ENCODE data around the gene YTHDF1.

Gene YTHDF1

DNA sequence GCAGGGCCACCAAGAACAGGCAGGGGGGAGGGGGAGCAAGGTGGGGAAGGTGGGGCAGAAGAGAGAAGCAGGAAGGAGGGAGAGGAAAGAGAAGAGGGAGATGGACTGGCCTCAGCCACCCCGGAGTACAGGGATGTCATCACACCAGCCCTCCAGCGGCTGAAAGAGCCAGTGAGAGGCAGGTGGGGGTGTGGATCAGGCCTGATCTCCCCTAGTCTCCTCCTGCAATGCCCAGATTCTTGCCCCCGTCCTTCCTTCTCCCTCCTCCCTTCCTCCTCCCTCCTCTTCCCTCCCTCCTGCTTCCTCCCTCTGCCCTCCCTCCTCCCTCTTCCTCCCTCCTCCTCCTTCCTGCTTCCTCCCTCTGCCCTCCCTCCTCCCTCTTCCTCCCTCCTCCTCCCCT lies 61.5 kb downstream of the YTHDF1 start:
- ATAC-seq = no peak

- ATAC-seq = no peak
These were observed 62.4 kb downstream of the YTHDF1 start for GRCh38 chr20:63153254-63154221.

DNA sequence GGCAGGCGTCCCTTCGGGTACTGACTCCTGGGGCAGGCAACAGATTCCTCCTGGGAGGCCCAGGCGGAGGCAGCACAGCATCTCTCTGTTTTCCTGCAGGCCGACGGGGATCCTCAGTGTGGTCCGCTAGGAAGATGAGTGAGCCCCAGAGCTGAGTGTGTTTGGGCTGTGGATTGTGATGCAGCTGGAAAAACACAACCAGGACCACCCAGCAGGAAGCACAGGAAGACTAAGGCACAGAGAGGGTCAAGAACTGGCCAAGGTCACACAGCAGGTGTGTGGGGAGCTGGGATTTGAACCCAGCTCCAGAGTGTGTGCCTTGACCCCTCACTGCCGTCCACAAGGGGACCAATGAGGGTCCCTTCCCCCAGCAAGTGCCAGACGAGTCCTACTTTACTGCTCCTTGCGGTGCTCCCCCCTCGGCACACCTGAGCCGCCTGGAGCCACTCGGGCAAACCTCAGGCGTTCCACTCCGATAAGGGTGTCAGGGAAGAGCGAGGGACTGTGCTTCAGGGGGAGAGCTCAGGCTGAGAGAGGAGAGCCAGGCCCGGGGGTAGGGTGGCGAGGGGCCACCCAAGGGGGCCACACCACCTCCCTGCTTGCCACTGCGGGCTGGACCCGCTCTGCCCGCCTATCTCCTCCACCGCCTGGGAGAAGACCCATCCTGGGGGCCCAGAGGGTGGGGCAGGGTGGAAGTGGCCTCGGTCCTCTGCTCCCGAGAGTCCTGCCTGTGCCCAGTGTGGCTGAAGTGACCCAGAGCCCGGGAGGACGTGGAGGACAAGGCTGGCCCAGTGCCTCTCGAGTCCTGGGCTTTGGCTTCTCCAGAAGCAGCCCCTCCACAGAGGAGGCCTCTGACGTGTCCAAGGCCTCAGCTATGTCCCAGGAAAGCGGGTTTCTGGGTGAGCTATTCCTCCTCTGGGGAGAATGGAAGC lies 63.3 kb downstream of the YTHDF1 start:
- no peak for ATAC-seq

GRCh38 chr20:63151554-63152321 lies 64.2 kb downstream of the YTHDF1 start:
- ATAC-seq = no peak

DNA sequence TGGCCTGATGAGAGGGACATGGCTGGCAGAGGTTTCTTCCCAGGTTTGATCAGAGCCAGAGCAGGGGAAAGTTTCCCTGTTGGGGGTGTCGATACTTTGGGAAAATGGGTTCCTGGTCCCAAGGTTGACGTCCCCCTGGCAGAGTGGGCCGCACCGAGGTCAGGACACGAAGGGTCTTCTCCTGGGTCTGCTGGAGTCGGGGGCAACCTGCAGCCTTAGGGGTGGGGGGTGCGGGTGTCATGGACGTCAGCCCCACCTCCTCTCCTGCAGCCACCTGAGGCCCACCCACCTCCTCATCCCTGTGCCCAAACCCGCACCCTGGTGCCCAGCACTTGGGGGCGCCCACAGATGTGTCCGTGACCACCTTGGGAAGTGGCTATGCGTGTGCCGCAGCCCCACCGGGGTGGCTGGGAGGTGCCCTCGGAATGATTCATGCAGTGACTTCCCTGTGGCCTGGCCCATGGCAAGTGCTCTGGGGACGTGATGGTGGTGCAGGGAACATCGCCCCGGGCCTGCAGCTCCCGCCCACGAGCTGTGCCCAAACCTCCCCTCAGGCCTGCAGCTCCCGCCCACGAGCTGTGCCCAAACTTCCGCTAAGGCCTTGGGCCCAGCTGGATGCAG lies 64.9 kb downstream of the YTHDF1 start:
- no peak for ATAC-seq

- ATAC-seq = no peak
These were observed 65.5 kb downstream of the YTHDF1 start for GRCh38 chr20:63150391-63150898.

DNA sequence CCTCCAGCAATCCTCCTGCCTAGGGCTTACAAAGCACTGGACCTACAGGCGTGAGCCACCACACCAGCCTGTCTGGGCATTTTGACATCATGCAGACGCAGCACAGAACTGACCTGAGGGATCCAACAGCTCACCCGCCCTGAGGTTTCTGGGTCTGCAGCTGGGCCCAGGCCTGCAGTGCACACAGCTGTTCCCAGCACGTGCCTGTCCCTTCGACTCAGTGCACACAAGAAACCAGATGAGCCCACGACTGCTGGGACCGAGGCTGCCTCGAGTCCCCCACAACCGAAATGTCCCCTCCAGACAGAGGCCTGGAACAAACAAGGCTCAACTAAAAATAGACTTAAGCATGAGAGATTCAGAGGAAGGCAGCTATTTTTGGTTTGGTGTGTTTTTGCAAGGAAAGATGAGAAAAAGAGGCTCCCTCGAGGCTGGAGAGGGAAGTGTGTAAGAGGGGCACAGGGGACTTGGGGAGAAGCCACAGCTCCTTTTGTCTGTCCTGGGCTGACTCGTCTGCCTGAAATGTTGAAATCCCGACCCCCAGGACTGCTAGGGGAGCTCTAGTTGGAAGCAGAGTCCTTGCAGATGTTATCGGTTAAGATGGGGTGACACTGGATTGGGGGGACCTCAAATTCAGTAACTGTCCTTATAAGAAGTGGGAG lies 66.3 kb downstream of the YTHDF1 start:
- ATAC-seq = no peak

- ATAC-seq = no peak
These were observed 67.2 kb downstream of the YTHDF1 start for GRCh38 chr20:63148696-63149095.

DNA sequence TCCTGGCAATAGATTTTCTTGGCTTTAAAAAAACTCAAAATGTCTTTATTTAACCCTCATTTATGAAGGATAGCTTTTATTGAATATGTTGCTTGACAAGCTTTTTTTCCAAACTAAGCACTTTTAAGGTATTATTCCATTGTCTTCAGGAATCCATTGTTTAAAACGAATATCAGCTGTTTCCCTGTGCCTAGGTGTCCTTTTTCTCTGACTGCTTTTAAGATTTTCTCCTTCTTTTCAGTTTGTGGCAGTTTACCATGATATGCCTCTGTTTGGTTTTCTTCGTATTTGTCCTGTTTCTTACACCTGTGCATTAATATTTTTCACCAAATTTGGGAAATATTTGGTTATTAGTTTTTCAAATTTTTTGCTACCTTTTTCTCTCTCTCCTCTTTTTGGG lies 68.4 kb downstream of the YTHDF1 start:
- ATAC-seq = no peak

All from activated CD4-positive, CD25-positive, alpha-beta regulatory T cell treated with anti-CD3 and anti-CD28 coated beads, Interleukin-2, amount 50 U/mL, for 24 hours (primary cell).